ENCODE measurements around the gene SMPD3.
A peak's percentile ranks its signal among the peaks of the same experiment; 100 is the strongest.

The SMPD3 gene

GRCh38 chr16:68359398-68360191 is 88.7 kb downstream of the SMPD3 start:
- DNase-seq (ENCODE audit: low read depth in 1 of 2, low spot score in 1 of 2), result no peak

DNA sequence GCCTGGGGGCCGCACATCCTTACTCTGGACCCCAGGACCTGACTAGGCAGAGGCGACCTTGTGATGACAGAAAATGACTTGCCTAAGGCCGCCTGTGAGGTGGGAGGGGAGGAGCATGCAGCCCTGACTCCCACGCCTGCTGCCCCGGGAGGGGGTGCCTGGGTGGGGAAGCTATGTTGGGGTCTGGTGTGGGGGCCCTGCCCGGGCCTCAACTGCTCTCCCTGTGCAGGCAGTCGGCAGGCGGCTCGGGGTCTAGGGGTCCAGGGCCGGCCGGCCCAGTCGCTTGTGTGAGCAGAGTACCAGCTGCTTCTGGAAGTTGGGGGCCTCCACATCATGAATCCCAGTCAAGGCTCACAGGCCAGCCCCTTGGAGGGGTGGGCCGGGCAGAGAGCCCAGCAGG is 89.4 kb downstream of the SMPD3 start:
- DNase-seq (ENCODE audit: low read depth in 1 of 2, low spot score in 1 of 2), result no peak

DNA sequence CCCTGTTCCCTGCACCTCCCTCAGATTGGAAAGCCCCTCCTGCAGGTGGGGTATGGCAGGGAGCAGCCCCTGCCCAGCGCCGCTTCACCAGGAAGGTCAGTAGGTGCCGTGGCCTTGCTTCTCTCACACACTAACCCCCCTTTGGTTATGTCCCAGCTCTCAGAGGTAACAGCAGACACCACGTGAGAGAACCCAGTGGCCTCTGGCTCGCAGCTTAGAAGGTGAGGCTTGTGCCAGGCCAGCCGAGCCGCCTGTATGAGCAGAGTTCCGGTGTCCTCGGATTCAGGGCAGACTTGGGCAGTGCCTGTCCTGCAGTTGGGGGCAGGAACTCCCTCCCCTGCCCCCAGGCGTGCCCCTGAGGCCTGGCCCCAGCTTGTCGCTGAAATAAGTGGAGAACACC is 90.4 kb downstream of the SMPD3 start:
- DNase-seq (ENCODE audit: low read depth in 1 of 2, low spot score in 1 of 2), result no peak

DNA sequence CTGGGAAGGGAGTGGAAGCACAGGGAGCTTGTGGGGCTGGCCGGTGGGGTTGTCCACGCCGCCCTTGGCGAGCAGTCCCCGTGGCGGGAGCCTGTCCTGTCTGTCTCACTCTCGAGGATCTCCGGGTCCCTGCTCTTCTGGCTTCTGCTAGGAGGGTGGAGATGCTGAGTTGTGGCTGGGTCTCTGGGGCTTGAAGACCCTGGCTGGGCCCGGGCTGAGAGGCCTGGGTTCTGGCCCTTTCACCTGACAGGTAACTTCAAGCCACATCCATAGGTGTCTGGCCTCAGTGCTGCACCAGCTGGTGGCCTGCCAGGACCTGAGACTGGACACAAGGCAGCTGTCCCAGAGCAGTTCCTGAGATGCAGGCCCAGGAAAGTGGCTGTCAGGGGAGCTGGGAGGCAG is 90.8 kb downstream of the SMPD3 start:
- no peak for DNase-seq (ENCODE audit: low read depth in 1 of 2, low spot score in 1 of 2)

DNA sequence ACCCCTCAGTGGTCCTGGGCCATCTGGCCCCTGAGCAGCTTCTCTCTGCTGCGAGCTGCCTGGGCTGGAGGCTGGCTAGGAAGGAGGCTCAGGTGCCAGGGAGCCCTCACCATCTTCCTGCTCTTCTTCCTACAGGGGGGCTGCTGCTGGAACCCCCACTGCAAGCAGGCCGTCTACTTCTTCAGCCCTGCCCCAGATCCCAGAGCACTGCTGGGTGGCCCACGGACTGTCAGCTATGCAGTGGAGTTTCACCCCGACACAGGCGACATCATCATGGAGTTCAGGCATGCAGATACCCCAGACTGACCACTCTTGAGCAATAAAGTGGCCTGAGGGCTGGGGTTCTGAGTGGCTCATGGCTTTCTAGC is 91.4 kb downstream of the SMPD3 start:
- DNase-seq (ENCODE audit: low read depth in 1 of 2, low spot score in 1 of 2), result no peak

GRCh38 chr16:68356249-68356918 is 91.9 kb downstream of the SMPD3 start:
- peak; percentile 32 to 63 for DNase-seq (ENCODE audit: low read depth in 1 of 2, low spot score in 1 of 2)

DNA sequence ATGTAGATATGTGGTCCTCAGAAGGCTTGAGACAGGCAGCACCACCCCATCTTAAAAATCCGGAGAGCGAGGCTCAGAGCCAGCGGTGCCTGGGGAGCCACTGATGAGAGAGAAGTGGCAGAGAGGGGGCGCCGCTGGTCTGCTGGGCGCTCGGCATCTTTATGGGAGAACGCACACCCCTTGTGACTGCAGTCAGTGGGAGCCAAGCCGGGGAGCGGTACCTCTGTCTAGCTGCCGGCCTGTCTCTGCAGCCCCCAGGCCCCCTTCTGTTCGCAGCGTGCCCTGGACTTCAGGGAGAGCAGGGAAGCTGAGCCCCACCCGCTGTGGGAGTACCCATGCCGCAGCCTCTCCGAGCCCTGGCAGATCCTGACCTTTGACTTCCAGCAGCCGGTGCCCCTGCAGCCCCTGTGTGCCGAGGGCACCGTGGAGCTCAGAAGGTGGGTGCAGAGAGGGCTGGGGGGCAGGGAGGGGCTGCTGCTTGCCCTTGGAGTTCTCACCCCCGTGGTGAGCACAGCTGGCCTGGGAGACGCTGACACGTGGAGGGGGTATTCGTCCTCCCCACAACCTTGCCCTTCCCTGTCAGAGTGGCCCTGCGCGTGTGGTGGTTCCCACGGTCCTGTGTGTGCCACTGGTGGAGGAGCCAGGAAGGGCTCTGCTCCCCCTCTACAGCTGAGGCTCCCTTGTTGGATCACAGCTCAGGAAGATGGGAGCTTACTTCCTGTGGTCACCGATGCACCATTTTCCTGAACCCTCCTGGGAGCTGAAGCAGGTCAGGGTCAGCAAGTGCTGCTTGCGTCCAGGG is 92.7 kb downstream of the SMPD3 start:
- no peak for DNase-seq (ENCODE audit: low read depth in 1 of 2, low spot score in 1 of 2)

- no peak for DNase-seq (ENCODE audit: low read depth in 1 of 2, low spot score in 1 of 2)
Measured at GRCh38 chr16:68354816-68355215, 93.5 kb downstream of the SMPD3 start.

- DNase-seq (ENCODE audit: low read depth in 1 of 2, low spot score in 1 of 2), result no peak
Measured at GRCh38 chr16:68353366-68353765, 94.9 kb downstream of the SMPD3 start.

DNA sequence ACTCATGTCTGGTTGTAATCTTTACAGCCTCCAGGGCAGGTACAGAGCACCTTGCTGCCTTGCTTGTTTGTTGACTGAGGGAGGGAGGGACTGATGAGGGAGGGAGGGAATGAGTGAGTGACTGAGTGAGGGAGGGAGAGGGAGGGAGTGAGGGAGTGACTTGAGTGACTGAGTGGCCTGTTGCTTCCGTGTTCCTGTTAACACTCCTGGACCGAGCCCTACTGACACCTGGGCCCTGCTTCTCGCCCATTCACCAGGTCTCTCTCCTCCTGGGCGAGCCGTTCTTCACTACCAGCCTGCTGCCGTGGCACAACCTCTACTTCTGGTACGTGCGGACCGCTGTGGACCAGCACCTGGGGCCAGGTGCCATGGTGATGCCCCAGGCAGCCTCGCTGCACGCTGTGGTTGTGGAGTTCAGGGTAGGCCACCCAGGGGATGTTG is 96.3 kb downstream of the SMPD3 start:
- no peak for DNase-seq (ENCODE audit: low read depth in 1 of 2, low spot score in 1 of 2)

- no peak for DNase-seq (ENCODE audit: low read depth in 1 of 2, low spot score in 1 of 2)
Measured at GRCh38 chr16:68351463-68351862, 96.8 kb downstream of the SMPD3 start.

- DNase-seq (ENCODE audit: low read depth in 1 of 2, low spot score in 1 of 2), result no peak
Measured at GRCh38 chr16:68350813-68351350, 97.4 kb downstream of the SMPD3 start.

- no peak for DNase-seq (ENCODE audit: low read depth in 1 of 2, low spot score in 1 of 2)
Measured at GRCh38 chr16:68349838-68350410, 98.4 kb downstream of the SMPD3 start.

DNA sequence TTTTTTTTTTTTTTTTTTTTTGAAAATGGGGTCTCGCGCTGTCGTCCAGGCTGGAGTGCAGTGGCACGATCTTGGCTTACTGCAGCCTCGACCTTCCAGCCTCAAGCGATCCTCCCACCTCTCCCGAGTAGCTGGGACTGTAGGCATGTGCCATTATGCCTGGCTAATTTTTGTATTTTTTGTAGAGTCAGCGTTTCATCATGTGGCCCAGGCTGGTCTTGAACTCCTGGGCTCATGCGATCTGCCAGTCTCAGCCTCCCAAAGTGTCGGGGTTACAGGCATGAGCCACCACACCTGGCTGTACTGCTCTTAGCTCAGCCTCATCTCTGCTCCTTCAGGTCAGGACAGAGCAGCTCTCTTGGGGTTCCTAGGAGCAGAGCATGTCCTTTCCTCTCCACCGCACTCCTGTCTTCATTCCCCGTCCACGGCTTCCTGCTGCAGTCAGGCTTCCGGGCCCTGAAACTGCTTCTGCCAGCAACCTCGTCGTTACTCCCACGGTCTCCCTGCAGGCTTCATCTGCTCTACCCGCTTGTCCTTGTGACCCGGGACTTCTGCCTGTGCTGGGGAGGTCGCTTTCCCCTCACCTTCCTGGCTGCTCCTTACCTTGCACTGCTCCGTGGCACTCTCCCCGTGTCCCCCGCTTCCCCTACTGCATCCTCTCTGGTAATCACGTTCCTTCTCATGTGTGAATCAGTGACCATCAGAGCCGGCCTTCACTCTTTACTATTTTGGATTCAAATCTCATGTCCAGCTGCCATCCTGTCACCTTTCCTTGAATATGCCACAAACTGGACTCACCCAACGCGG is 99.5 kb downstream of the SMPD3 start:
- no peak for DNase-seq (ENCODE audit: low read depth in 1 of 2, low spot score in 1 of 2)

- DNase-seq (ENCODE audit: low read depth in 1 of 2, low spot score in 1 of 2), result no peak
Measured at GRCh38 chr16:68347605-68348004, 100.7 kb downstream of the SMPD3 start.

- DNase-seq (ENCODE audit: low read depth in 1 of 2, low spot score in 1 of 2), result no peak
Measured at GRCh38 chr16:68346892-68347480, 101.3 kb downstream of the SMPD3 start.

DNA sequence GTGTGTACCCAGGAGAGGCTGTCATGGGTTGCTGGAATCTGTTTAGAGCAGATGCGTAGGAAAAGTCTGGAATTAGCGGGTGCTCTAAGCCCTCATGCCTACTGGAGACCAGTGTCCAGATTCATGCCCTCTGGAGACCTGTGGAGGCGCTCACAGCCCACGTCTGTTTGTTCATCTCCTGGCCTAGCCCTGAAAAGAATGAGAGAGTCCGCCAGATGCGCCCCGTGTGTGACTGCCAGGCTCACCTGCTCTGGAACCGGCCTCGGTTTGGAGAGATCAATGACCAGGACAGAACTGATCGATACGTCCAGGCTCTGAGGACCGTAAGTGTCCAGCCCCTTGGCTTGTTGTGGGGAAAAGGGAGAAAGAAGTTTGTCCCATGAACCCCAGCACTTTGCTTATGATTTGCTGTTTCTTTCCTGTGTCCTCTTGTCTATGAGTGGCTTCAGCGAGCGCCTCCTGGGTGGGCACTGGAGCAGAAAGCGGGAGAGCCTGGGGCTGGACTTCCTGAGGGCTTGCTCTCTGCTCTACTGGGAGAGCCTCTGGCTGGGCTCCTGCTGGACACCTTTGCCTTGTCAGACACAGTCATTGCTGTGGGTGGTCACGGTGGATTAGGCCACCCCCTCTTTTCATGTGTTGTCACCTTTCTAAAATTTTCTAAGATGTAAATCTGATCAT is 102.2 kb downstream of the SMPD3 start:
- no peak for DNase-seq (ENCODE audit: low read depth in 1 of 2, low spot score in 1 of 2)

DNA sequence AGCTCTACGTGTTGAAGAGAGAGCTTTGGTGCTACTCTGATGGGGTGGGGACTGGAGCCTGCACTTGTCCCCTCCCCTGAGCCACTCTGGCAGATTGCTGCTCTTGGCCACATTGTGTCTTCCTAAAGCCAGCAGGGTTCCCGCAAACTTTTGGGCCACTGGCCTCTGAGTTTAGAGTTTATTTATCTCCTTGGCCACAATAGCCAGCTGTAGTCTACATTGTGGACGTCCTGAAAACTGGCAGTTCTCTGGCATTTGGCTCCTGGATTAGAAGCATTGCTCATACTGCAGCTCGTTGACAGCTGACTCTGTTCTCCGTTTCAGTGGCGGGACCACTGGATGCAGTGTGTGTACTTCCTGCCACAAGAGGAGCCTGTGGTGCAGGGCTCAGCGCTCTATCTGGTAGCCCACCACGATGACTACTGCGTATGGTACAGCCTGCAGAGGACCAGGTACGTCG is 102.9 kb downstream of the SMPD3 start:
- DNase-seq (ENCODE audit: low read depth in 1 of 2, low spot score in 1 of 2), result no peak

DNA sequence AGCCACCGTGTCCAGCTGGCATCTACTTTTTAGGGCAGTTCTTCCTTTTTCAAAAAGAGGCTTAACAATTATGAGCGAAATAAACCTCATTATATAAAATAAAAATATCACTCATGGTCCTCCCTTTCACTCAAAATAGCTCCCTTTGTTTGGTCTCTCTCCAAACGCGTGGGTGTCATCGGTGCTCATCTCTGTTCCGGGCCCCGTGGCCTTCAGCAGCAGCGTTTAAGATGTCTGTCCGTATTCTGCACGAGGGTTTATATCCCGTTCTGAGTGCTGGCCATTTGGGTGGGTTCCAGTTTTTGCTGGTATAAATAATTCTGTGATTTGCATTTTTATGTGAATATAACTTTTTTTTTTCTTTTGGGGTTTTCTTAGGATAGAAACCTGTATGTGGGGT is 104.1 kb downstream of the SMPD3 start:
- no peak for DNase-seq (ENCODE audit: low read depth in 1 of 2, low spot score in 1 of 2)
